GM12801 (cell line): ENCODE measurements around the gene GSS.

Experiments used
- TF ChIP-seq, protein P1 (sequence below): IDR thresholded peaks from one replicate; pipeline ENCODE4 v1.5.1; 2011; ENCODE audit warnings: control low read depth; ENCODE audit not compliant: insufficient read length; ENCODE audit errors: extremely low read depth

Gene GSS

DNA sequence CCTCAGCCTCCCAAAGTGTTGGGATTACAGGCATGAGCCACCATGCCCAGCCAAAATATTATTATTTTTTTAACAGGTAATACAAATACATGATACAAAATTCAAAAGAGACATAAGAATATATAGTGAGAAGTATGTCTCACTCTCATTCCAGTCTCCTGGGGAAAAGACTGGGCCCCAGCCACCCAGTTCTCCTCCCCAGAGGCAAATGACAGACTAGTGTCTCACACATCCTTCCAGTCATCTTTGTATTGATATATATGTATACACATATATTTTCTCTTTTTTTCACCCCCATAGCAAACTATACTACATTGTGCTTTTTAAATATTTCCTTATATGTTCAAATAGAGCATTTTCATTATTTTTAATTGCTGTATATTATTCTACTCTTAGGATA, 8.3 kb downstream of the GSS start:
- TF ChIP-seq, protein P1, sequence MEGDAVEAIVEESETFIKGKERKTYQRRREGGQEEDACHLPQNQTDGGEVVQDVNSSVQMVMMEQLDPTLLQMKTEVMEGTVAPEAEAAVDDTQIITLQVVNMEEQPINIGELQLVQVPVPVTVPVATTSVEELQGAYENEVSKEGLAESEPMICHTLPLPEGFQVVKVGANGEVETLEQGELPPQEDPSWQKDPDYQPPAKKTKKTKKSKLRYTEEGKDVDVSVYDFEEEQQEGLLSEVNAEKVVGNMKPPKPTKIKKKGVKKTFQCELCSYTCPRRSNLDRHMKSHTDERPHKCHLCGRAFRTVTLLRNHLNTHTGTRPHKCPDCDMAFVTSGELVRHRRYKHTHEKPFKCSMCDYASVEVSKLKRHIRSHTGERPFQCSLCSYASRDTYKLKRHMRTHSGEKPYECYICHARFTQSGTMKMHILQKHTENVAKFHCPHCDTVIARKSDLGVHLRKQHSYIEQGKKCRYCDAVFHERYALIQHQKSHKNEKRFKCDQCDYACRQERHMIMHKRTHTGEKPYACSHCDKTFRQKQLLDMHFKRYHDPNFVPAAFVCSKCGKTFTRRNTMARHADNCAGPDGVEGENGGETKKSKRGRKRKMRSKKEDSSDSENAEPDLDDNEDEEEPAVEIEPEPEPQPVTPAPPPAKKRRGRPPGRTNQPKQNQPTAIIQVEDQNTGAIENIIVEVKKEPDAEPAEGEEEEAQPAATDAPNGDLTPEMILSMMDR = no peak

DNA sequence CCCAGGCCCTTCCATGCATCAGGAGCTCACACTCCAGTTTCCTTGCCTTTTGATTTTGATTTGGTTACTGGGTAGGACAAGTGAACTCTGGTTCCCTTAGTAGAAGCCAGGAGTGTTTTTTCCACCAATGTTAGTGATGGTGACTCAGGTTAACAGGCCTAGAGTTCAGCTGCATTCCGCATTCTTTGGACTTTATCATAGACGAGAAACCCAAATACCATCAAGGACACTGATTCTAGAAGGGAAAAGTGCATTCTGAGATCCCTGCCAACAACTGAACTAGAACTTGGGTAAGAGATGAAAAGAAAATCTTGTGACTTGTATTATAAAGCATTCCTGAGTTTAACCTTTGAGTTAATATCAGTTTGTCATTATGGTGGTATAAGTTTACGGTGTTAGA, 8.9 kb downstream of the GSS start:
- TF ChIP-seq, protein P1 = no peak

DNA sequence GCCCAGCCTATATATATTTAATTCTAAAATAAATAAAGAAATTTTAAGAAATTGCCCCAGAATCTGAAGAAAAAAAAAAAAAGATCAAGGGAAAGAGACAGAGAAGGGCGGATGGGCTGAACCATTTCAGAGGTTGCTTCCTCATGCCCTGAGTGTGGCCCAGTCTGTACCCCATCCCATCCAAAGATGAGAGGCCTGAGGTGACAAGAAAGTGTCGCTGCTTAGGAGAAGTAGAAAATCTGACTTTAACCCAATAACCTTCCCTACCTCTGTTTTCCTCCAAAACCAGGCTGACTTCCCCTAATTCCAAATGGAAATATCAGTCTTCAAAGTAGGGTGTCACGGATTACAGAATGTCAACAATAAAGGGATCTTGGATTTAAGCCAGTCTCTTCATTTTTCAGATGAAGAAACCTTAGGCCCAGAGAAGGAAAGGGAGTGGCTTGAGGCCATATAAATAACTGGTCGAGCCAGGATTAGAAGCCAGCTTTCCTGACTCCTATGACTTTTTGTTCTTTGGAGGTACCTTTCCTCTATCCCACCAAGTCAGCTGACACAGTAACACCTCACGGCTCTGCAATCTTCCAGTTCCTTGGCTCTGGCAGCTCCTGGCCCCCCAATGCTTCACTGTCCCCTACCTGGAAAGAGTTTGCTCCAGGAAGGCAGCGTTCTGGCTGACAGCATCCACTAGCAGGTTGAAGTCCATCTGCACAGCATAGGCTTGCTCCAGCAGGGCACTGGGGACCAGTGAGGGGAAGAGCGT, 10.1 kb downstream of the GSS start:
- TF ChIP-seq, protein P1 = no peak

DNA sequence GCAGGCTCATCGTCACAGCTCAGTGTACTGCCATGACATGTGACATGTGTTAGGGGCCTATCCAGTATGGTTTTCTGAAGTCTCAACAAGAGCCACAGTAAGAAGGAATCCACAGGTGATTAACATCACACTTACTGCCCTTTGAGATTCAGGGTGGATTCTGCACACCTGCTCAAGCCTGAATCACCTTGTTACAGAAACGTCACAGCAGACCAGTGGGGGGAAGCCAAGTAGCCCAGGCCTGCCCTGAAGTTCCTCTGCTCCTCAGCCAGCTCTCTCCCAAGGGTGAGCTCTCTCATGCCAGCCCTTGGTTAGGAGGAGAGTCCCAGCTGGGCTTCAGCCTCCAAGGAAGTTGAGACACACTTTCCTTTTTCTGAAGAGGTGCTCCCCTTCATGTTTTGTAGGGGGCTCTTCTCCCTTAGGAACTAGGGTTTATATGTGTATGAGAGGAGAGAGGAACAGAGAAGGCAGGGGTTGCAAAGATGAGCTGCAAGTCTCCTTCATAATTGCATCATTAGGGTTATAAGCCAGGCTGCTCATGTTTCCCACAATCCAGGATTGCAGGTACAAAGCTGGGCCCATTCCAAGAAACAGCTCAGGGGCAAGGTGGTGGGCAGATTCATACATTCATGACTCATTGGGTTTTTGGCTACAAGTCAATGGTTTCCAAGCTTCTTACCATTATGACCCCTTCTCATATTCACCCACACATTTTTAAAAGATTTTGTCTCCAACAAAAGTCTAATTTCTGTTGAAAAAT, 11.6 kb downstream of the GSS start:
- TF ChIP-seq, protein P1 = no peak

DNA sequence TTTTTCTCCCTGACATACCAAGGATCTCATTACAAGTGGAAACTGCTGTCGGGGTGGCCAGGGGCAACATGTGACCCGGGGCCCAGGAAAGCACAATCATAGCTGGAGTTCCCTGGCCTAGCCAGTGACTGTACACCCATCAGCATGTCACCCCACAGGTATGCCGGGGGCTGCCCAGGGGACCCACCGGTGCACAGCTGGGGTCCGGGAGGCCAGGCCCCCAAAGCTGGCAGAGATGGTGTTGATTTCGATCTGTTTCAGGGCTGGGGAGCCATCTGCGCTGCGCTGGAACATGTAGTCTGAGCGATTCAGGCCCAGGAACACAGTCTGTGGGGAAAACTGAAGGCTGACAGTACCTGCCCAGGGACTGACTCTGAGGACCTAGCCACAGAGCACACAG, 13.3 kb downstream of the GSS start:
- TF ChIP-seq, protein P1 = no peak

DNA sequence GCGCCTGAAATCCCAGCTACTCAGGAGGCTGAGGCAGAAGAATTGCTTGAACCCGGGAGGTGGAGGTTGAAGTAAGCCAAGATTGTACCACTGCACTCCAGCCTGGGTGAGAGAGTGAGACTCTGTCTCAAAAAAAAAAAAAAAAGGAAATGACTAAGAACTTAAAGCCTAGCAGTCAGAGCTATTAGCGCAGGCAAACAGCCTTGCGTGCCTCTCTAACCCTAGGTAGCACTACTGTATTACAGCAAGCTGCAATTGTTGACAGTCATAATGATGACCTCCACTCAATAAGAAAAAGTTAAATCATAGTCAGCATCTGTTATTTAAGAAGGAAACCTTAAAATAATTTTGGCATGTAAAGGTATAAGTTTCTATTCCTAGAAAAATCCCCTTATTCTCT, 14.4 kb downstream of the GSS start:
- TF ChIP-seq, protein P1 = no peak

DNA sequence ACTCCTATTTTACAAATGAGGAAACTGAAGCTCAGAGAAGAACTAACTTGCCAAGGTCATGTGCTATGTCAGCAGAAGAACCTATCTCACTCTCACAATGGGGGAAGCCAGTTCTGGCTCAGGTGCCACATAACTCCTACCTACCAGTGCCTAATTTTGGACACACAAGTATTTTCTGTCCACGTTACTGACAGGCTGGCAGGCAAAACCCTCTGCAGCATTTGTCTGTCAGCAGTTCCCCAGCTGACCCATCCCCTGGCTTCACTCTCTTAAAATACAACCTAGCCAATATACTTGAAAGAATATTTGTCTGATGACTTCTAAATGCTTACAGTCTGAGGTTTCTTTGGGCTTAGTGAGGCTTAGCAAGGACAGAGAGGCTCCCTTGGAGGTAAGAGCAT, 15.5 kb downstream of the GSS start:
- TF ChIP-seq, protein P1 = no peak
